Activated naive CD8-positive, alpha-beta T cell treated with anti-CD3 and anti-CD28 coated beads, Interleukin-2, amount 50 U/mL, for 24 hours (primary cell): ENCODE results near the gene ERC1.
A peak's percentile ranks its signal among the peaks of the same experiment; 100 is the strongest.
"Not testable (repeated sequence)": the region's sequence is repeated elsewhere in the genome, so short reads cannot be mapped to it uniquely, and the experiment has no call there.

Experiments used
- ATAC-seq: fragments of 150-1000 bp; cut with Tn5 transposase; one replicate; pipeline ENCODE4 v1.10.0; 2021
- DNase-seq: peaks from one replicate; pipeline ENCODE4 v3.0.0; 2021
- H3K27ac Mint-ChIP-seq: one replicate; pipeline ENCODE4 v1.8.0; 2021; ENCODE audit warnings: mild to moderate bottlenecking, mixed read lengths
- H3K27me3 Mint-ChIP-seq: one replicate; pipeline ENCODE4 v1.8.0; 2021; ENCODE audit warnings: mixed read lengths
- H3K36me3 Mint-ChIP-seq: one replicate; pipeline ENCODE4 v1.8.0; 2021; ENCODE audit warnings: low read depth, mixed read lengths
- H3K4me1 Mint-ChIP-seq: one replicate; pipeline ENCODE4 v1.8.0; 2021; ENCODE audit warnings: mixed read lengths
- H3K4me3 Mint-ChIP-seq: one replicate; pipeline ENCODE4 v1.8.0; 2021; ENCODE audit warnings: mild to moderate bottlenecking, moderate library complexity, mixed read lengths
- H3K9me3 Mint-ChIP-seq: one replicate; pipeline ENCODE4 v1.8.0; 2021; ENCODE audit warnings: mixed read lengths

ERC1 gene

GRCh38 chr12:1182069-1182468, 191.0 kb downstream of the ERC1 start:
- Mint-ChIP-seq H3K36me3 (peaks cover 21% of the 10 kb centered on the region), H3K4me3 (no peak overlapping the region), H3K27me3 (no peaks in the 10 kb centered on the region), H3K4me1 (peaks cover 4% of the 10 kb centered on the region), H3K27ac (no peak overlapping the region), H3K9me3 (no peaks in the 10 kb centered on the region)
- no peak for DNase-seq
- no peak for ATAC-seq

- Mint-ChIP-seq H3K9me3 (no peaks in the 10 kb centered on the region), H3K27ac (no peak overlapping the region), H3K36me3 (peaks cover 30% of the 10 kb centered on the region), H3K4me3 (no peak overlapping the region), H3K4me1 (peaks cover 4% of the 10 kb centered on the region), H3K27me3 (no peaks in the 10 kb centered on the region)
- ATAC-seq, result no peak
- DNase-seq, result no peak
Observed at GRCh38 chr12:1184402-1184801, 193.4 kb downstream of the ERC1 start.

- peaks cover 4% of the 10 kb centered on the region for H3K4me1 Mint-ChIP-seq
- H3K9me3 Mint-ChIP-seq, result no peaks in the 10 kb centered on the region
- H3K4me3 Mint-ChIP-seq, result no peak overlapping the region
- H3K27me3 Mint-ChIP-seq, result no peaks in the 10 kb centered on the region
- H3K36me3 Mint-ChIP-seq, result peaks cover 30% of the 10 kb centered on the region
- DNase-seq (no peak), ATAC-seq (no peak)
- H3K27ac Mint-ChIP-seq, result peak overlapping the region; percentile 8
Observed at GRCh38 chr12:1185460-1186182, 194.6 kb downstream of the ERC1 start.

- Mint-ChIP-seq H3K9me3 (no peaks in the 10 kb centered on the region), H3K27ac (no peak overlapping the region), H3K4me1 (peaks cover 4% of the 10 kb centered on the region), H3K36me3 (peaks cover 32% of the 10 kb centered on the region), H3K27me3 (no peaks in the 10 kb centered on the region), H3K4me3 (no peak overlapping the region)
- no peak for DNase-seq
- ATAC-seq, result no peak
Observed at GRCh38 chr12:1186298-1186697, 195.3 kb downstream of the ERC1 start.

GRCh38 chr12:1188016-1188415, 197.0 kb downstream of the ERC1 start:
- Mint-ChIP-seq H3K9me3 (no peaks in the 10 kb centered on the region), H3K4me3 (no peak overlapping the region), H3K27ac (no peak overlapping the region), H3K36me3 (peaks cover 34% of the 10 kb centered on the region), H3K4me1 (peaks cover 4% of the 10 kb centered on the region), H3K27me3 (no peaks in the 10 kb centered on the region)
- ATAC-seq (no peak), DNase-seq (no peak)

- Mint-ChIP-seq H3K9me3 (no peaks in the 10 kb centered on the region), H3K27me3 (no peaks in the 10 kb centered on the region), H3K4me1 (peaks cover 4% of the 10 kb centered on the region), H3K27ac (no peak overlapping the region), H3K4me3 (no peak overlapping the region), H3K36me3 (peaks cover 25% of the 10 kb centered on the region)
- no peak for DNase-seq
- no peak for ATAC-seq
Observed at GRCh38 chr12:1189163-1189562, 198.1 kb downstream of the ERC1 start.

GRCh38 chr12:1195513-1195912, 204.5 kb downstream of the ERC1 start:
- DNase-seq (no peak), ATAC-seq (no peak)

GRCh38 chr12:1197264-1198018, 206.4 kb downstream of the ERC1 start:
- no peak for DNase-seq
- ATAC-seq, result no peak
- H3K27ac Mint-ChIP-seq, result no peak overlapping the region
- H3K4me3 Mint-ChIP-seq, result no peak overlapping the region
- H3K36me3 Mint-ChIP-seq, result peaks cover 28% of the 10 kb centered on the region
- peaks cover 4% of the 10 kb centered on the region for H3K4me1 Mint-ChIP-seq
- no peaks in the 10 kb centered on the region for H3K9me3 Mint-ChIP-seq
- H3K27me3 Mint-ChIP-seq, result no peaks in the 10 kb centered on the region

More at GRCh38 chr12:1195513-1195912, 204.5 kb downstream of the ERC1 start:
- Mint-ChIP-seq H3K27ac (no peak overlapping the region), H3K4me1 (no peaks in the 10 kb centered on the region), H3K9me3 (no peaks in the 10 kb centered on the region), H3K36me3 (peaks cover 34% of the 10 kb centered on the region), H3K4me3 (no peak overlapping the region), H3K27me3 (no peaks in the 10 kb centered on the region)

GRCh38 chr12:1198854-1199253, 207.8 kb downstream of the ERC1 start:
- H3K4me3 Mint-ChIP-seq, H3K27ac Mint-ChIP-seq, H3K9me3 Mint-ChIP-seq, H3K4me1 Mint-ChIP-seq, H3K27me3 Mint-ChIP-seq, DNase-seq, ATAC-seq: not testable (repeated sequence)
- H3K36me3 Mint-ChIP-seq, result peaks cover 28% of the 10 kb centered on the region

GRCh38 chr12:1199700-1200099, 208.7 kb downstream of the ERC1 start:
- ATAC-seq, result no peak
- Mint-ChIP-seq H3K9me3 (no peaks in the 10 kb centered on the region), H3K27me3 (no peaks in the 10 kb centered on the region)

GRCh38 chr12:1201030-1201429, 210.0 kb downstream of the ERC1 start:
- DNase-seq, result no peak
- Mint-ChIP-seq H3K27ac (no peak overlapping the region), H3K4me3 (no peak overlapping the region), H3K4me1 (peaks cover 9% of the 10 kb centered on the region), H3K36me3 (peaks cover 20% of the 10 kb centered on the region), H3K27me3 (no peaks in the 10 kb centered on the region), H3K9me3 (no peaks in the 10 kb centered on the region)
- no peak for ATAC-seq

More at GRCh38 chr12:1199700-1200099, 208.7 kb downstream of the ERC1 start:
- H3K36me3 Mint-ChIP-seq, result peaks cover 28% of the 10 kb centered on the region
- H3K27ac Mint-ChIP-seq, result no peak overlapping the region
- peaks cover 4% of the 10 kb centered on the region for H3K4me1 Mint-ChIP-seq
- no peak for DNase-seq
- no peak overlapping the region for H3K4me3 Mint-ChIP-seq

- DNase-seq, result no peak
- H3K27ac Mint-ChIP-seq, result no peak overlapping the region
- no peaks in the 10 kb centered on the region for H3K9me3 Mint-ChIP-seq
- peaks cover 14% of the 10 kb centered on the region for H3K4me1 Mint-ChIP-seq
- peaks cover 20% of the 10 kb centered on the region for H3K36me3 Mint-ChIP-seq
- H3K4me3 Mint-ChIP-seq, result no peak overlapping the region
- H3K27me3 Mint-ChIP-seq, result no peaks in the 10 kb centered on the region
- ATAC-seq, result no peak
Observed at GRCh38 chr12:1201886-1202285, 210.9 kb downstream of the ERC1 start.

GRCh38 chr12:1203735-1204019, 212.7 kb downstream of the ERC1 start:
- DNase-seq (no peak), ATAC-seq (no peak)
- Mint-ChIP-seq H3K27ac (no peak overlapping the region), H3K9me3 (no peaks in the 10 kb centered on the region), H3K4me1 (peaks cover 14% of the 10 kb centered on the region), H3K4me3 (no peak overlapping the region), H3K36me3 (peaks cover 4% of the 10 kb centered on the region), H3K27me3 (no peaks in the 10 kb centered on the region)

- DNase-seq (no peak), ATAC-seq (peak; percentile 80)
- peaks cover 4% of the 10 kb centered on the region for H3K36me3 Mint-ChIP-seq
- no peak overlapping the region for H3K4me3 Mint-ChIP-seq
- H3K9me3 Mint-ChIP-seq, result no peaks in the 10 kb centered on the region
- H3K4me1 Mint-ChIP-seq, result peaks cover 14% of the 10 kb centered on the region
- no peaks in the 10 kb centered on the region for H3K27me3 Mint-ChIP-seq
- H3K27ac Mint-ChIP-seq, result no peak overlapping the region
Observed at GRCh38 chr12:1204581-1205121, 213.6 kb downstream of the ERC1 start.

GRCh38 chr12:1205512-1206060, 214.6 kb downstream of the ERC1 start:
- Mint-ChIP-seq H3K4me1 (peaks cover 14% of the 10 kb centered on the region), H3K27ac (no peak overlapping the region), H3K36me3 (peaks cover 4% of the 10 kb centered on the region), H3K27me3 (no peaks in the 10 kb centered on the region), H3K9me3 (no peaks in the 10 kb centered on the region), H3K4me3 (no peak overlapping the region)
- DNase-seq (no peak), ATAC-seq (no peak)
